GM12891 (cell line): ENCODE data around the gene LBHD2.

Experiments
- DNase-seq: peaks from one replicate; pipeline ENCODE4 v3.0.0; 2011; ENCODE audit warnings: low spot score; ENCODE audit not compliant: insufficient read length
- FAIRE-seq: peaks from 2 replicates; lab custom pipeline; 2011; peaks lifted over from hg19 to GRCh38; lab: Jason Lieb, UNC
- PAX5 ChIP-seq: IDR thresholded peaks from 2 replicates; pipeline ENCODE4 v1.6.1; 2011; ENCODE audit warnings: low read length, moderate library complexity, mild to moderate bottlenecking; ENCODE audit not compliant: insufficient read depth, severe bottlenecking
- POLR2A ChIP-seq: IDR thresholded peaks from 2 replicates; pipeline ENCODE4 v1.6.1; 2011; ENCODE audit warnings: low read depth, low read length, control low read depth
- POLR2AphosphoS5 ChIP-seq: IDR thresholded peaks from 2 replicates; pipeline ENCODE4 v1.6.1; 2011; ENCODE audit warnings: low read depth, low read length, control low read depth
- POU2F2 ChIP-seq: IDR thresholded peaks from 2 replicates; pipeline ENCODE4 v1.6.1; 2011; ENCODE audit warnings: low read depth, mild to moderate bottlenecking, control low read depth, low read length, moderate library complexity
- SPI1 ChIP-seq: IDR thresholded peaks from 2 replicates; pipeline ENCODE4 v1.6.1; 2011; ENCODE audit warnings: low read depth, low read length, control low read depth
- TAF1 ChIP-seq: IDR thresholded peaks from 2 replicates; pipeline ENCODE4 v1.6.1; 2011; ENCODE audit warnings: low read depth, low read length, control low read depth

Gene LBHD2

GRCh38 chr14:103124501-103125001, 40.5 kb downstream of the LBHD2 start:
- DNase-seq (no peak), FAIRE-seq (no peak)
- TF ChIP-seq POLR2AphosphoS5 (no peak), POU2F2 (no peak), POLR2A (no peak), PAX5 (no peak), SPI1 (no peak), TAF1 (no peak)

GRCh38 chr14:103125098-103126070, 41.4 kb downstream of the LBHD2 start:
- TF ChIP-seq POU2F2 (no peak), PAX5 (no peak), SPI1 (no peak), POLR2A (no peak), POLR2AphosphoS5 (no peak), TAF1 (no peak)
- DNase-seq (no peak), FAIRE-seq (no peak)

GRCh38 chr14:103126088-103126872, 42.3 kb downstream of the LBHD2 start:
- TF ChIP-seq SPI1 (no peak), POLR2AphosphoS5 (no peak), POLR2A (no peak), PAX5 (no peak), TAF1 (no peak), POU2F2 (no peak)

GRCh38 chr14:103126873-103127304, 42.9 kb downstream of the LBHD2 start:
- FAIRE-seq (no peak), DNase-seq (no peak)
- TF ChIP-seq SPI1 (no peak), POLR2AphosphoS5 (no peak), TAF1 (no peak), POU2F2 (no peak), PAX5 (no peak), POLR2A (no peak)

More at GRCh38 chr14:103126088-103126872, 42.3 kb downstream of the LBHD2 start:
- FAIRE-seq (no peak), DNase-seq (no peak)

GRCh38 chr14:103127356-103127755, 43.3 kb downstream of the LBHD2 start:
- FAIRE-seq (no peak), DNase-seq (no peak)
- TF ChIP-seq POLR2A (no peak), POLR2AphosphoS5 (no peak), SPI1 (no peak), PAX5 (no peak), POU2F2 (no peak), TAF1 (no peak)

- no peak for TF ChIP-seq POU2F2
- no peak for TF ChIP-seq SPI1
- TF ChIP-seq PAX5: no peak
- TF ChIP-seq POLR2A: no peak
- DNase-seq: no peak
Measured at GRCh38 chr14:103127861-103128598, 44.0 kb downstream of the LBHD2 start.

GRCh38 chr14:103128631-103129300, 44.8 kb downstream of the LBHD2 start:
- DNase-seq (no peak), FAIRE-seq (no peak)
- TF ChIP-seq PAX5: no peak
- no peak for TF ChIP-seq SPI1
- no peak for TF ChIP-seq TAF1
- no peak for TF ChIP-seq POU2F2
- TF ChIP-seq POLR2A: no peak
- TF ChIP-seq POLR2AphosphoS5: no peak

More at GRCh38 chr14:103127861-103128598, 44.0 kb downstream of the LBHD2 start:
- no peak for FAIRE-seq

- TF ChIP-seq POLR2A (no peak), TAF1 (no peak), SPI1 (no peak), PAX5 (no peak), POLR2AphosphoS5 (no peak), POU2F2 (no peak)
- FAIRE-seq (no peak), DNase-seq (no peak)
Measured at GRCh38 chr14:103129301-103130016, 45.4 kb downstream of the LBHD2 start.
